GM23248 (cell line): Measurements from ENCODE around the gene CHRNB1. TPM values are rescaled to one million over a fixed set of nuclear protein-coding genes. Genes with fewer than 3 reads are reported as not detected.
A peak's percentile ranks its signal among the peaks of the same experiment; 100 is the strongest.

Experiments used
- DNase-seq: peaks from one replicate; pipeline ENCODE4 v3.0.0-alpha.2; 2015
- H2AFZ ChIP-seq: fragments of 200-600 bp; sonication (generic); 2 replicates; pipeline ENCODE4 v1.6.1; 2016; ENCODE audit warnings: antibody characterized with exemption
- H3F3A ChIP-seq: fragments of 200-600 bp; sonication (generic); 2 replicates; pipeline ENCODE4 v1.6.1; 2016; ENCODE audit warnings: mild to moderate bottlenecking, antibody characterized with exemption, mixed run types; ENCODE audit not compliant: insufficient read depth
- H3K27ac ChIP-seq: fragments of 200-600 bp; sonication (generic); 2 replicates; pipeline ENCODE4 v1.5.1; 2016; ENCODE audit warnings: mild to moderate bottlenecking
- H3K27me3 ChIP-seq: fragments of 200-600 bp; sonication (generic); replicated peaks from 2 replicates; pipeline ENCODE4 v1.6.1; 2016; ENCODE audit warnings: mild to moderate bottlenecking; ENCODE audit not compliant: insufficient read depth
- H3K36me3 ChIP-seq: fragments of 200-600 bp; sonication (generic); 2 replicates; pipeline ENCODE4 v1.6.1; 2016; ENCODE audit warnings: low read depth, mild to moderate bottlenecking
- H3K4me1 ChIP-seq: fragments of 200-600 bp; sonication (generic); 2 replicates; pipeline ENCODE4 v1.6.1; 2016; ENCODE audit warnings: mild to moderate bottlenecking; ENCODE audit not compliant: insufficient read depth
- H3K4me2 ChIP-seq: fragments of 200-600 bp; sonication (generic); one replicate; pipeline ENCODE4 v1.6.1; 2016; ENCODE audit warnings: mild to moderate bottlenecking; ENCODE audit not compliant: unreplicated experiment
- H3K4me3 ChIP-seq: fragments of 200-600 bp; sonication (generic); 2 replicates; pipeline ENCODE4 v1.5.1; 2016; ENCODE audit warnings: mild to moderate bottlenecking
- H3K79me2 ChIP-seq: fragments of 200-600 bp; sonication (generic); 2 replicates; pipeline ENCODE4 v1.6.1; 2016; ENCODE audit warnings: mild to moderate bottlenecking; ENCODE audit not compliant: insufficient read depth
- H3K9ac ChIP-seq: fragments of 200-600 bp; sonication (generic); 2 replicates; pipeline ENCODE4 v1.6.1; 2016; ENCODE audit warnings: mild to moderate bottlenecking
- H3K9me2 ChIP-seq: fragments of 200-600 bp; sonication (generic); 2 replicates; pipeline ENCODE4 v1.6.1; 2016; ENCODE audit warnings: mixed run types, mild to moderate bottlenecking, moderate library complexity; ENCODE audit not compliant: insufficient read depth
- H3K9me3 ChIP-seq: fragments of 200-600 bp; sonication (generic); one replicate; pipeline ENCODE4 v1.6.1; 2017; ENCODE audit warnings: low read depth
- H4K20me1 ChIP-seq: fragments of 200-600 bp; sonication (generic); 2 replicates; pipeline ENCODE4 v1.6.0; 2016; ENCODE audit not compliant: insufficient read depth
- EZH2 ChIP-seq: fragments of 200-600 bp; sonication (generic); IDR thresholded peaks from 2 replicates; pipeline ENCODE4 v1.6.1; 2018; ENCODE audit warnings: antibody characterized with exemption, mild to moderate bottlenecking; ENCODE audit not compliant: insufficient read depth, poor library complexity, severe bottlenecking
- EZH2phosphoT487 ChIP-seq: fragments of 200-600 bp; sonication (generic); IDR thresholded peaks from 2 replicates; pipeline ENCODE4 v1.6.1; 2018; ENCODE audit warnings: antibody characterized with exemption, moderate library complexity, mild to moderate bottlenecking, low read depth; ENCODE audit not compliant: insufficient read depth
- WGBS, 2 experiments: methylation state at CpG; one replicate each; pipeline ENCODE4 v1.1.6; 2015 to 2017; ENCODE audit warnings: low lambda C conversion rate in 2 of 2, low coverage in 1 of 2; ENCODE audit errors: missing lambda C conversion rate in 2 of 2; 5-methylcytosine and 5-hydroxymethylcytosine counted together
- in situ Hi-C: fragments of 300-500 bp; cut with MboI; formaldehyde crosslinking; loops from 2 replicates; pipeline ENCODE4 v1.15.0; 2020
- polyA plus RNA-seq: library from polyadenylated mRNA; unstranded; fragments of >200 nt; fragmentation: Nextera tagmentation; extraction: Ambion mirVana; gene quantifications from 2 replicates; pipeline ENCODE4 v1.2.1, GENCODE V29; 2016
- total RNA-seq: library from RNA; depleted of rRNA; stranded (reverse); fragments of >200 nt; shearing (Covaris generic); gene quantifications from 2 replicates; pipeline ENCODE4 v1.2.3, GENCODE V29; 2014; rRNA removed

Gene CHRNB1, protein sequence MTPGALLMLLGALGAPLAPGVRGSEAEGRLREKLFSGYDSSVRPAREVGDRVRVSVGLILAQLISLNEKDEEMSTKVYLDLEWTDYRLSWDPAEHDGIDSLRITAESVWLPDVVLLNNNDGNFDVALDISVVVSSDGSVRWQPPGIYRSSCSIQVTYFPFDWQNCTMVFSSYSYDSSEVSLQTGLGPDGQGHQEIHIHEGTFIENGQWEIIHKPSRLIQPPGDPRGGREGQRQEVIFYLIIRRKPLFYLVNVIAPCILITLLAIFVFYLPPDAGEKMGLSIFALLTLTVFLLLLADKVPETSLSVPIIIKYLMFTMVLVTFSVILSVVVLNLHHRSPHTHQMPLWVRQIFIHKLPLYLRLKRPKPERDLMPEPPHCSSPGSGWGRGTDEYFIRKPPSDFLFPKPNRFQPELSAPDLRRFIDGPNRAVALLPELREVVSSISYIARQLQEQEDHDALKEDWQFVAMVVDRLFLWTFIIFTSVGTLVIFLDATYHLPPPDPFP
- total RNA-seq: 3.9 and 4.9 TPM in 2 replicates
- polyA plus RNA-seq: 3.5 and 4.2 TPM in 2 replicates

DNA sequence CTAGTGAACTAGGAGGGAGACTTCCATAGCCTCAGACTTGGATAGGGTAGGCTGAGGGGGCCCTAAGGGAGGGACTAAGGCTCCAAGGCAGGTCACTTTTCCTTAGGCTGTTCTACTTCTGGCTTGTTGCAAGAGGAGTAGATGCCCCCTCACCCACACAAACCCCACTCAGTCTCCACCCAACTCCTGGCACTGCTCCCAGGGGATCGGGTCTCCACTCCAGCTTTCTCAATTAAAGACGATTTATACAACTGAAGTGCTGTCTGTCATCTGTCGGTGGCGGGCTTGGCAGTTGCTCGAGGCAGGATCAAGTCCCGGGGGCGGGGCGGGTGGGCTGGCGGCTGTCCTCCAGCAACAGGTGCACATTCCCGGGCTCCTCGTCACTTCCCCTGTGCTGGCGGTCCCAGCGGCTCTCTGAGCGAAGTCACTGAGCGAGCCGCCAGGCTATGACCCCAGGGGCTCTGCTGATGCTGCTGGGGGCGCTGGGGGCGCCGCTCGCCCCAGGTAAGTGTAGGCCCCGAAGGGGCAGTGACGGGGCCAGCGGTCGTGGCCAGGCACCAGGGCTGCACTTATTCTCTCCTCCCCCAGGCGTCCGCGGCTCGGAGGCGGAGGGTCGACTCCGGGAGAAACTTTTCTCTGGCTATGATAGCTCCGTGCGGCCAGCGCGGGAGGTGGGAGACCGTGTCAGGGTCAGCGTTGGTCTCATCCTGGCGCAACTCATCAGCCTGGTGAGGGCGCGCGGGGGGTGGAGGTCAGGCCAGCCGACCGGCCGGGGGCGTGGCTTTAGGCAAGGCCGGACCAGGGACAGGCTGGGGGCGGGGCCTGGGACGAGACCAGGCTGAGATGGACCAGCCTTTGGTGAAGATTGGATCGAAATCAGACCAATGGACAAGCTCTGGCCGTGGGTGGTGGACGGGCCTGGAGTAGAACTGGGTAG, at the start of gene CHRNB1:
TSS of gene CHRNB1 (plus strand) at position 380 of the 937 bp plus-strand sequence. CDS start at position 447, 67 bp downstream.
- peaks cover 11% of the 10 kb centered on the region for H3F3A ChIP-seq
- peak; percentile 62 for DNase-seq
- H3K27me3 ChIP-seq: peaks cover 24% of the 10 kb centered on the region
- peak within 1 kb of the TSS; percentile 77 for H3K4me2 ChIP-seq
- H3K4me1 ChIP-seq: peaks cover 12% of the 10 kb centered on the region
- 15 to 20% methylated on average over 40 to 47 of the region's 51 CpGs for WGBS, 2 experiments
- no peak for TF ChIP-seq EZH2phosphoT487
- no peak for TF ChIP-seq EZH2
- no peaks in the 10 kb centered on the region for H3K9me2 ChIP-seq
- in situ Hi-C loops: no loop called here
- peak within 1 kb of the TSS; percentile 56 for H3K4me3 ChIP-seq
- no peak within 1 kb of the TSS for H3K9ac ChIP-seq
- no peaks in the 10 kb centered on the region for H3K36me3 ChIP-seq
- peak within 1 kb of the TSS; percentile 71 for H2AFZ ChIP-seq
- no peaks in the 10 kb centered on the region for H4K20me1 ChIP-seq
- no peak within 1 kb of the TSS for H3K27ac ChIP-seq
- H3K79me2 ChIP-seq: no peaks in the 10 kb centered on the region
- no peaks in the 10 kb centered on the region for H3K9me3 ChIP-seq

DNA sequence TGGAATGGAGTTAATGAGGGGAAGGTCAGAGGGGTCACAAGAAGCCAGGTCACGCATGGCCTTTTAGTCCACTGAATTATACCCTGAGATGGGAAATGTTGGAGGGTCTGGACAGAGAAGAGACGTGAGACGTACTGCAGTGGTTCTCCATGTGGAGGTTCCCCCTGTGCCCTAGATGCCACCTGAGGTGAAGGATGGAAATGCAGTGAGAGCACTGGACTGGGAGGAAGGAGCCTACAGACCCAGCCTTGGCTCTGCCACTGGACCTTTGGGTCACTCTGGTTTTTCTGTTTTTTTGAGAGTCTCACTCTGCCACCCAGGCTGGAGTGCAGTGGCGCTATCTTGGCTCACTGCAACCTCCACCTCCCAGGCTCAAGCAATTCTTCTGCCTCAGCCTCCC, 48.7 kb upstream of the CHRNB1 start:
- WGBS, 2 experiments: 77 to 90% methylated on average over 4 of the region's 4 CpGs
- Histone ChIP-seq H3F3A (0 out of 2 replicates have a peak, but pooled peaks cover 10% of the 10 kb centered on the region), H3K9ac (no peak overlapping the region), H4K20me1 (no peaks in the 10 kb centered on the region), H3K9me3 (no peaks in the 10 kb centered on the region), H3K4me2 (no peak overlapping the region), H3K27me3 (no peaks in the 10 kb centered on the region), H3K9me2 (no peaks in the 10 kb centered on the region), H3K4me3 (no peak overlapping the region), H3K79me2 (peaks cover 22% of the 10 kb centered on the region), H3K36me3 (no peaks in the 10 kb centered on the region), H2AFZ (no peak overlapping the region), H3K27ac (no peak overlapping the region), H3K4me1 (peaks cover 4% of the 10 kb centered on the region; the same call in 1 of the 2 replicates)
- no peak for DNase-seq
- TF ChIP-seq EZH2phosphoT487 (no peak), EZH2 (no peak)
- in situ Hi-C loops: no loop called here

DNA sequence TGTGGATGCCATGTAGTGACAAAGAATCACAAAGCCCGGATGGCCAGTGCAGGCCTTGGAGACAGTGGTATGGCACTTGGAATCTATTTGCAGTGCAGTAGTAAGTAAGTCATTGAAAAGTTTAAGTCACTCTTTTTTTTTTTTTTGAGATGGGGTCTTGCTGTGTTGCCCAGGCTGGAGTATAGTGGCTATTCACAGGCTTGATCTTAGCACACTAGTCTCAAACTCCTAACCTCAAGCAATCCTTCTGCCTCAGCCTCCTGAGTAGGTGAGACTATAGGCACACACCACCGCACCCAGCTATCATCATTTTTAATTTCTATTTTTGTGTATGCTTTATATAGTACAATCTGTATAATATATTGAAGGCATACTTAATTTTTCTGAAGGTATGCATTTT, 46.2 kb upstream of the CHRNB1 start:
- peaks cover 11% of the 10 kb centered on the region for H3K4me1 ChIP-seq
- no peaks in the 10 kb centered on the region for H3K9me2 ChIP-seq
- no peaks in the 10 kb centered on the region for H4K20me1 ChIP-seq
- no peak overlapping the region for H3K4me2 ChIP-seq
- no peak overlapping the region for H3K4me3 ChIP-seq
- no peak overlapping the region for H2AFZ ChIP-seq
- no peak overlapping the region for H3K9ac ChIP-seq
- H3K27ac ChIP-seq: no peak overlapping the region
- H3K27me3 ChIP-seq: no peaks in the 10 kb centered on the region
- TF ChIP-seq EZH2: no peak
- no peak for TF ChIP-seq EZH2phosphoT487
- H3F3A ChIP-seq: 0 out of 2 replicates have a peak, but pooled peaks cover 10% of the 10 kb centered on the region
- H3K79me2 ChIP-seq: peaks cover 20% of the 10 kb centered on the region
- in situ Hi-C loops: no loop called here
- no peaks in the 10 kb centered on the region for H3K9me3 ChIP-seq
- no peak for DNase-seq
- WGBS, 2 experiments: 51 to 54% methylated on average over 2 of the region's 2 CpGs
- no peaks in the 10 kb centered on the region for H3K36me3 ChIP-seq
